ENCODE data around the gene ANO4. TPM values are rescaled to one million over a fixed set of nuclear protein-coding genes. Genes with fewer than 3 reads are reported as not detected.

ANO4 gene
- total and polyA plus RNA-seq, 2 experiments from 2014 or later, result 0.33 to 0.92 TPM

GRCh38 chr12:101021911-101022388 lies 227.4 kb downstream of the ANO4 start:
- Histone ChIP-seq H3K27ac (no peak overlapping the region), H3K9me3 (ENCODE audit: low read depth) (no peaks in the 10 kb centered on the region), H3K4me1 (ENCODE audit: low read depth) (no peaks in the 10 kb centered on the region), H3K27me3 (no peaks in the 10 kb centered on the region), H3K4me3 (no peak overlapping the region), H3K36me3 (no peaks in the 10 kb centered on the region)
- peak in 1 of 2 donors; percentile 89 for DNase-seq (ENCODE audit: low read depth in 1 of 2, low spot score in 1 of 2)
- TF ChIP-seq CTCF (IDR thresholded peaks at IDR 0.05; ENCODE audit: low read depth, low read length), result no peak

DNA sequence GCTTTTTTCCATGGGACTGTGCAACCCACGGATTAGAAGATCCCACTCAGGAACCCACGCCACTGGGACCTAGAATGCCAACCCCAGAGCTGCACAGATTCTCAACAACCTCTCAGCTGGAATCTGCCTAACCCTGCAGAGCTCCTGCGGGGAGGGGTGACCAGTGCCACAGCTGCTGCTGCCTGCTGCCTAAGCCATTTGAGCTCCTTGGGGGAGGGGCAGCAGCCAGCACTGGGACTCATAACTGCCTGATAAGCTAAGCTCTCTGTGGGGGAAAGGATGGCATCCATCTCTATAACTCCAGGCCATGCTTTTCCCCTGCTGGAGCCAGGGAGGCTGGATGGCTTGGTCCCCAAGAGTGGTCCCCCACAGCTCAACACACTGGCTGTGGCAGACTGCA lies 232.6 kb downstream of the ANO4 start:
- Histone ChIP-seq H3K27me3 (no peaks in the 10 kb centered on the region), H3K4me3 (no peak overlapping the region), H3K27ac (no peak overlapping the region), H3K36me3 (no peaks in the 10 kb centered on the region), H3K9me3 (ENCODE audit: low read depth) (no peaks in the 10 kb centered on the region), H3K4me1 (ENCODE audit: low read depth) (no peaks in the 10 kb centered on the region)
- no peak for TF ChIP-seq CTCF (IDR thresholded peaks at IDR 0.05; ENCODE audit: low read depth, low read length)
- DNase-seq (ENCODE audit: low read depth in 1 of 2, low spot score in 1 of 2), result no peak

DNA sequence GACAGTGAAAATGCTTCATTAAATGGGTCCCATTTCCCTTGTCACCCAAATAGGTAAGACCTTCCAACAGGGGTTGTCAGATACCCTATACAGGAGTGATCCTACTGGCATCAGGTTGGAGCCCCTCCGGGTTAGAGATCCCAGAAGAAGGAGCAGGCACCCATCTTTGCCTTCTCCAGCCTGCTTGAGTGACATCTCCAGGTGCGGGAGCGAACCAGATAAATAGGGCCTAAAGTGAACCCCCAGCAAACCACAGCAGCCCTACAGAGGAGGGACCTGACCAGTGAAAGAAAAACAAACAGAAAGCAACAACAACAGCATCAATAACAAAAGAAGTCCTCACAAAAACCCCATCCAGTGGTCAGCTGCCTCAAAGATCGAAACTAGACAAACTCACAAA lies 233.2 kb downstream of the ANO4 start:
- Histone ChIP-seq H3K9me3 (ENCODE audit: low read depth) (no peaks in the 10 kb centered on the region), H3K4me3 (no peak overlapping the region), H3K36me3 (no peaks in the 10 kb centered on the region), H3K27me3 (no peaks in the 10 kb centered on the region), H3K4me1 (ENCODE audit: low read depth) (no peaks in the 10 kb centered on the region), H3K27ac (no peak overlapping the region)
- no peak for DNase-seq (ENCODE audit: low read depth in 1 of 2, low spot score in 1 of 2)
- TF ChIP-seq CTCF (IDR thresholded peaks at IDR 0.05; ENCODE audit: low read depth, low read length), result no peak

GRCh38 chr12:101038289-101038871 lies 243.8 kb downstream of the ANO4 start:
- Histone ChIP-seq H3K27ac (no peak overlapping the region), H3K27me3 (no peaks in the 10 kb centered on the region)
- DNase-seq (ENCODE audit: low read depth in 1 of 2, low spot score in 1 of 2), result peak in 1 of 2 donors; percentile 53

DNA sequence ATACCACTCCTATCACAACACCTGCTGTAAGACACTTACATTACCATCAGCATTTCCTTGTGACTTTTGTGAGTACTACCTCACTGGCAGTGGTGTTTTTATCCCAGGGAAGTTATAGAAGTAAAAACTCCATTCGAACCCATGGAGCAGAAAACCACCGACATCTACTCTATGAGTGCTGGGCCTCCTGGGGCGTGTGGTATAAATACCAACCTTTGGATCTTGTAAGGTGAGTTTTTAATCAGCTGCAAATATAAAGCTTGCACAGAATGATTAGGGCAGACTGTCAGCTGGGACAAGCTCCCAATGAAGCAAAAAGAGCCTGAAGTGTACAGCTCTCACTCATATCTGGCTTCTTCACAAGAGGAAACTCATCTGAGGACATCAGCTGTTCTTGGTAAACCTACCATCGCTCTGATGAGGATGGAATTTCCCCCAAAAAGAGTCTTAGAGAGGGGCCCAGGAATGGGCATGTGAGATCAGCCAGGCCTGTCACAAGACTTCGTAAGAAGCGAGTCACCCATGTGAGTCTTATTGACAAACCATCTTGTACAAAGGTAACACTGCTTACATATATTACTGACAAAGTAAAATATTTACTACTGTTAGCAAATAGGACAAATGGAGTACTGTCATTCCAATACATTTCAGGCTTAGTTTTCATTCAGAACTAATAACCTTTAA lies 245.4 kb downstream of the ANO4 start:
- Histone ChIP-seq H3K9me3 (ENCODE audit: low read depth) (no peaks in the 10 kb centered on the region), H3K36me3 (no peaks in the 10 kb centered on the region), H3K4me3 (no peak overlapping the region), H3K27me3 (no peaks in the 10 kb centered on the region), H3K27ac (no peak overlapping the region), H3K4me1 (ENCODE audit: low read depth) (peaks cover 8% of the 10 kb centered on the region)
- no peak for TF ChIP-seq CTCF (IDR thresholded peaks at IDR 0.05; ENCODE audit: low read depth, low read length)
- no peak for DNase-seq (ENCODE audit: low read depth in 1 of 2, low spot score in 1 of 2)

More at GRCh38 chr12:101038289-101038871, 243.8 kb downstream of the ANO4 start:
- no peaks in the 10 kb centered on the region for H3K4me1 ChIP-seq (ENCODE audit: low read depth)
- no peaks in the 10 kb centered on the region for H3K9me3 ChIP-seq (ENCODE audit: low read depth)
- H3K36me3 ChIP-seq, result no peaks in the 10 kb centered on the region
- H3K4me3 ChIP-seq, result no peak overlapping the region
- TF ChIP-seq CTCF (IDR thresholded peaks at IDR 0.05; ENCODE audit: low read depth, low read length), result no peak

All from cardiac muscle cell (in vitro differentiated cells and primary cell).